HEK293 (cell line): ENCODE measurements around the gene LAG3.

Experiments
- GLI4 ChIP-seq: fragments of 450-650 bp; formaldehyde crosslinking; IDR thresholded peaks from 2 replicates; pipeline ENCODE4 v1.5.1; 2016; ENCODE audit warnings: missing biosample characterization, missing genetic modification characterization
- GLIS1 ChIP-seq: fragments of 450-650 bp; formaldehyde crosslinking; IDR thresholded peaks from 2 replicates; pipeline ENCODE4 v1.5.1; 2016; ENCODE audit warnings: missing biosample characterization, missing genetic modification characterization
- HOXA7 ChIP-seq: sonication (generic); formaldehyde crosslinking; IDR thresholded peaks from 2 replicates; pipeline ENCODE4 v1.8.1; 2022; ENCODE audit warnings: missing genetic modification reagents, borderline replicate concordance
- KLF7 ChIP-seq: fragments of 450-650 bp; formaldehyde crosslinking; IDR thresholded peaks from 2 replicates; pipeline ENCODE4 v1.5.1; 2016; ENCODE audit warnings: missing biosample characterization, missing genetic modification characterization, borderline replicate concordance
- KLF9 ChIP-seq: fragments of 450-650 bp; formaldehyde crosslinking; IDR thresholded peaks from 2 replicates; pipeline ENCODE4 v1.5.1; 2016; ENCODE audit warnings: missing biosample characterization, missing genetic modification characterization, low read depth
- OVOL3 ChIP-seq: fragments of 450-650 bp; formaldehyde crosslinking; IDR thresholded peaks from 2 replicates; pipeline ENCODE4 v1.5.1; 2016; ENCODE audit warnings: missing biosample characterization, missing genetic modification characterization
- SP7 ChIP-seq: fragments of 450-650 bp; formaldehyde crosslinking; IDR thresholded peaks from 2 replicates; pipeline ENCODE4 v1.5.1; 2016; ENCODE audit warnings: missing biosample characterization, missing genetic modification characterization
- YY1 ChIP-seq: fragments of 450-650 bp; formaldehyde crosslinking; IDR thresholded peaks from 2 replicates; pipeline ENCODE4 v1.5.1; 2018; ENCODE audit warnings: missing biosample characterization, missing genetic modification characterization
- ZBTB1 ChIP-seq: fragments of 450-650 bp; formaldehyde crosslinking; IDR thresholded peaks from 2 replicates; pipeline ENCODE4 v1.5.1; 2016; ENCODE audit warnings: missing biosample characterization, missing genetic modification characterization
- ZBTB17 ChIP-seq: fragments of 450-650 bp; formaldehyde crosslinking; IDR thresholded peaks from 2 replicates; pipeline ENCODE4 v1.5.1; 2016; ENCODE audit warnings: missing biosample characterization, missing genetic modification characterization
- ZFP41 ChIP-seq: fragments of 450-650 bp; formaldehyde crosslinking; IDR thresholded peaks from 2 replicates; pipeline ENCODE4 v1.5.1; 2016; ENCODE audit warnings: missing biosample characterization, missing genetic modification characterization, borderline replicate concordance
- ZFP69B ChIP-seq: fragments of 450-650 bp; formaldehyde crosslinking; IDR thresholded peaks from 2 replicates; pipeline ENCODE4 v1.5.1; 2016; ENCODE audit warnings: missing biosample characterization, missing genetic modification characterization
- ZNF138 ChIP-seq: fragments of 450-650 bp; formaldehyde crosslinking; IDR thresholded peaks from 2 replicates; pipeline ENCODE4 v1.5.1; 2016; ENCODE audit warnings: missing biosample characterization, missing genetic modification characterization, borderline replicate concordance
- ZNF157 ChIP-seq: fragments of 450-650 bp; formaldehyde crosslinking; IDR thresholded peaks from 2 replicates; pipeline ENCODE4 v1.5.1; 2016; ENCODE audit warnings: missing biosample characterization, missing genetic modification characterization
- ZNF174 ChIP-seq: fragments of 450-650 bp; formaldehyde crosslinking; IDR thresholded peaks from 2 replicates; pipeline ENCODE4 v1.5.0; 2017; ENCODE audit warnings: missing biosample characterization, mild to moderate bottlenecking, missing genetic modification characterization
- ZNF23 ChIP-seq: fragments of 450-650 bp; formaldehyde crosslinking; IDR thresholded peaks from 2 replicates; pipeline ENCODE4 v1.5.1; 2016; ENCODE audit warnings: missing biosample characterization, missing genetic modification characterization, borderline replicate concordance
- ZNF394 ChIP-seq: fragments of 450-650 bp; formaldehyde crosslinking; IDR thresholded peaks from 2 replicates; pipeline ENCODE4 v1.5.1; 2016; ENCODE audit warnings: missing biosample characterization, missing genetic modification characterization, mild to moderate bottlenecking, moderate library complexity, borderline replicate concordance
- ZNF423 ChIP-seq: fragments of 450-650 bp; formaldehyde crosslinking; IDR thresholded peaks from 2 replicates; pipeline ENCODE4 v1.5.1; 2016; ENCODE audit warnings: missing biosample characterization, missing genetic modification characterization
- ZNF701 ChIP-seq: fragments of 450-650 bp; formaldehyde crosslinking; IDR thresholded peaks from 2 replicates; pipeline ENCODE4 v1.5.1; 2016; ENCODE audit warnings: missing biosample characterization, missing genetic modification characterization
- ZNF747 ChIP-seq: fragments of 450-650 bp; formaldehyde crosslinking; IDR thresholded peaks from 2 replicates; pipeline ENCODE4 v1.5.1; 2016; ENCODE audit warnings: missing biosample characterization, missing genetic modification characterization
- ZNF792 ChIP-seq: fragments of 450-650 bp; formaldehyde crosslinking; IDR thresholded peaks from 2 replicates; pipeline ENCODE4 v1.5.1; 2016; ENCODE audit warnings: missing biosample characterization, missing genetic modification characterization
- ZNF843 ChIP-seq: fragments of 450-650 bp; formaldehyde crosslinking; IDR thresholded peaks from 2 replicates; pipeline ENCODE4 v1.5.1; 2016; ENCODE audit warnings: missing biosample characterization, missing genetic modification characterization
- TF ChIP-seq, protein P1 (sequence below): fragments of 450-650 bp; formaldehyde crosslinking; IDR thresholded peaks from 2 replicates; pipeline ENCODE4 v1.5.1; 2016; ENCODE audit warnings: missing biosample characterization, missing genetic modification characterization
- TF ChIP-seq, protein P2 (sequence below): fragments of 450-650 bp; formaldehyde crosslinking; IDR thresholded peaks from 2 replicates; pipeline ENCODE4 v1.5.1; 2017; ENCODE audit warnings: missing biosample characterization, missing genetic modification characterization
- TF ChIP-seq, protein P3 (sequence below): fragments of 450-650 bp; formaldehyde crosslinking; IDR thresholded peaks from 2 replicates; pipeline ENCODE4 v1.5.1; 2016; ENCODE audit warnings: missing biosample characterization, missing genetic modification characterization, borderline replicate concordance
- TF ChIP-seq, protein P4 (sequence below): fragments of 450-650 bp; formaldehyde crosslinking; IDR thresholded peaks from 2 replicates; pipeline ENCODE4 v1.5.1; 2016; ENCODE audit warnings: missing biosample characterization, missing genetic modification characterization

LAG3 gene

DNA sequence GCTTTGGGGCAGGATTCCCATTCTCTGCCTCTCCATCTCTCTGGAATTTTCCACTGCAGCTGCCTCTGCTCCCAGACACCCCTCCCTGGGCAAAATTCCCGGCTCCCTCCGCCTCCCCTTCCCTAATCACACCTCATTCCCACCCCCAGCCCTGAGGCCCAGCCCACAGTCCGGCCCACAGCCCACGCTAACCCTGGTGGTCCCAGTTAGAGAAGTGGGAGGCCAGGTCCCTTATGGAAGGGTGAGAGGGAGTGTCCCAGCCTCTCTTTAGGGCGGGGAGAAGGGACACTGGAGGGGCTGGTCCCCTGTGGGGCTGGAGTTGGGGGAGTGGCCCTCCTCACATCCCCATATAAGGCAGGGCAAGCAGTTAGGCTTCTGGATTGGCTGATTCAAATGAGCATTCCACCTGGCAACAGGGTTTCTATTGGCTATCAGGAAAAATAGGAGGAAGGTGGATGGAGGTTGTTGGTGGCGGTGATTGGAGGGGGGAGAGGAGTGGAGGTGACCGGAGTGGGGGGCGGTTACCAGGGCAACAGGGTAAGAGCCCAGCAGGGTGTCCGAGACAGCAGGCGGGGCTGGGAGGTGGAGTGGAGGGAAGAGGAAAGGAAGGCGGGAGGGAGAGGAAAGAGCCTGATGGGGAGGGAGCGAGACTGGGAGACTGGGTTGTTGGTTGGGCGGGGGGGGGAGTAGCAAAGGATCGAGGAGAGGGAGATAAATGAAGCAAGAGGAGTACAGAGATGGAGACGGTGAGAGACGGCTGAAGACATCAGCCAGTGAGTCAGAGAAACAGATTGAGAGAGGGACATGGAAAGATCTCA is 8.1 kb upstream of the LAG3 start (continued):
- TF ChIP-seq ZNF174 (tag by site-specific recombination) (no peak), ZBTB17 (tag by site-specific recombination) (peak; percentile 100), GLIS1 (peak; percentile 99), ZNF138 (tag by site-specific recombination) (no peak), ZBTB1 (tag by site-specific recombination) (no peak), ZFP41 (tag by site-specific recombination) (no peak), OVOL3 (0 out of 2 replicates have a peak, but pooled peaks have one; percentile 36), YY1 (tag by site-specific recombination) (no peak), KLF7 (tag by site-specific recombination) (peak; percentile 80; the same call in 1 of the 2 replicates), SP7 (tag by site-specific recombination) (peak; percentile 83), HOXA7 (no peak), GLI4 (tag by site-specific recombination) (no peak; the same call in 1 of the 2 replicates), ZNF23 (tag by site-specific recombination) (no peak), ZNF701 (tag by site-specific recombination) (no peak), ZNF157 (tag by site-specific recombination) (no peak), KLF9 (tag by site-specific recombination) (peak; percentile 78; the same call in 1 of the 2 replicates), ZNF423 (no peak; the same call in 1 of the 2 replicates), ZFP69B (tag by site-specific recombination) (peak; percentile 39), ZNF394 (tag by site-specific recombination) (peak; percentile 74; the same call in 1 of the 2 replicates), ZNF747 (no peak), ZNF792 (no peak), ZNF843 (tag by site-specific recombination) (peak; percentile 82)
- TF ChIP-seq, protein P1, sequence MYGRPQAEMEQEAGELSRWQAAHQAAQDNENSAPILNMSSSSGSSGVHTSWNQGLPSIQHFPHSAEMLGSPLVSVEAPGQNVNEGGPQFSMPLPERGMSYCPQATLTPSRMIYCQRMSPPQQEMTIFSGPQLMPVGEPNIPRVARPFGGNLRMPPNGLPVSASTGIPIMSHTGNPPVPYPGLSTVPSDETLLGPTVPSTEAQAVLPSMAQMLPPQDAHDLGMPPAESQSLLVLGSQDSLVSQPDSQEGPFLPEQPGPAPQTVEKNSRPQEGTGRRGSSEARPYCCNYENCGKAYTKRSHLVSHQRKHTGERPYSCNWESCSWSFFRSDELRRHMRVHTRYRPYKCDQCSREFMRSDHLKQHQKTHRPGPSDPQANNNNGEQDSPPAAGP: peak; percentile 59
- TF ChIP-seq, protein P2, sequence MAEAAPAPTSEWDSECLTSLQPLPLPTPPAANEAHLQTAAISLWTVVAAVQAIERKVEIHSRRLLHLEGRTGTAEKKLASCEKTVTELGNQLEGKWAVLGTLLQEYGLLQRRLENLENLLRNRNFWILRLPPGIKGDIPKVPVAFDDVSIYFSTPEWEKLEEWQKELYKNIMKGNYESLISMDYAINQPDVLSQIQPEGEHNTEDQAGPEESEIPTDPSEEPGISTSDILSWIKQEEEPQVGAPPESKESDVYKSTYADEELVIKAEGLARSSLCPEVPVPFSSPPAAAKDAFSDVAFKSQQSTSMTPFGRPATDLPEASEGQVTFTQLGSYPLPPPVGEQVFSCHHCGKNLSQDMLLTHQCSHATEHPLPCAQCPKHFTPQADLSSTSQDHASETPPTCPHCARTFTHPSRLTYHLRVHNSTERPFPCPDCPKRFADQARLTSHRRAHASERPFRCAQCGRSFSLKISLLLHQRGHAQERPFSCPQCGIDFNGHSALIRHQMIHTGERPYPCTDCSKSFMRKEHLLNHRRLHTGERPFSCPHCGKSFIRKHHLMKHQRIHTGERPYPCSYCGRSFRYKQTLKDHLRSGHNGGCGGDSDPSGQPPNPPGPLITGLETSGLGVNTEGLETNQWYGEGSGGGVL (tag by site-specific recombination): peak; percentile 99
- TF ChIP-seq, protein P3, sequence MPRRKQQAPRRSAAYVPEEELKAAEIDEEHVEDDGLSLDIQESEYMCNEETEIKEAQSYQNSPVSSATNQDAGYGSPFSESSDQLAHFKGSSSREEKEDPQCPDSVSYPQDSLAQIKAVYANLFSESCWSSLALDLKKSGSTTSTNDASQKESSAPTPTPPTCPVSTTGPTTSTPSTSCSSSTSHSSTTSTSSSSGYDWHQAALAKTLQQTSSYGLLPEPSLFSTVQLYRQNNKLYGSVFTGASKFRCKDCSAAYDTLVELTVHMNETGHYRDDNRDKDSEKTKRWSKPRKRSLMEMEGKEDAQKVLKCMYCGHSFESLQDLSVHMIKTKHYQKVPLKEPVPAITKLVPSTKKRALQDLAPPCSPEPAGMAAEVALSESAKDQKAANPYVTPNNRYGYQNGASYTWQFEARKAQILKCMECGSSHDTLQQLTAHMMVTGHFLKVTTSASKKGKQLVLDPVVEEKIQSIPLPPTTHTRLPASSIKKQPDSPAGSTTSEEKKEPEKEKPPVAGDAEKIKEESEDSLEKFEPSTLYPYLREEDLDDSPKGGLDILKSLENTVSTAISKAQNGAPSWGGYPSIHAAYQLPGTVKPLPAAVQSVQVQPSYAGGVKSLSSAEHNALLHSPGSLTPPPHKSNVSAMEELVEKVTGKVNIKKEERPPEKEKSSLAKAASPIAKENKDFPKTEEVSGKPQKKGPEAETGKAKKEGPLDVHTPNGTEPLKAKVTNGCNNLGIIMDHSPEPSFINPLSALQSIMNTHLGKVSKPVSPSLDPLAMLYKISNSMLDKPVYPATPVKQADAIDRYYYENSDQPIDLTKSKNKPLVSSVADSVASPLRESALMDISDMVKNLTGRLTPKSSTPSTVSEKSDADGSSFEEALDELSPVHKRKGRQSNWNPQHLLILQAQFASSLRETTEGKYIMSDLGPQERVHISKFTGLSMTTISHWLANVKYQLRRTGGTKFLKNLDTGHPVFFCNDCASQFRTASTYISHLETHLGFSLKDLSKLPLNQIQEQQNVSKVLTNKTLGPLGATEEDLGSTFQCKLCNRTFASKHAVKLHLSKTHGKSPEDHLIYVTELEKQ (tag by site-specific recombination): no peak; the same call in 1 of the 2 replicates
- TF ChIP-seq, protein P4, sequence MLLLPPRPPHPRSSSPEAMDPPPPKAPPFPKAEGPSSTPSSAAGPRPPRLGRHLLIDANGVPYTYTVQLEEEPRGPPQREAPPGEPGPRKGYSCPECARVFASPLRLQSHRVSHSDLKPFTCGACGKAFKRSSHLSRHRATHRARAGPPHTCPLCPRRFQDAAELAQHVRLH (tag by site-specific recombination): peak; percentile 99
